HepG2 (cell line): ENCODE measurements around the gene ARL15.

Source experiments
- ATF4 ChIP-seq, 2 experiments: fragments of 450-650 bp in 1 of 2; sonication (generic) in 1 of 2; formaldehyde crosslinking; IDR thresholded peaks; 2 replicates each; pipeline versions ENCODE4 v1.5.0 to v1.8.0; 2020 to 2022; ENCODE audit warnings: mild to moderate bottlenecking in 1 of 2, missing genetic modification reagents in 1 of 2
- CHD2 ChIP-seq: IDR thresholded peaks from 2 replicates; pipeline ENCODE4 v1.6.1; 2011; ENCODE audit warnings: low read depth, low read length, improper control_type of control experiment
- EZH2 ChIP-seq: conservative IDR thresholded peaks from 2 replicates; pipeline ENCODE4 v1.6.1; 2012; ENCODE audit warnings: mild to moderate bottlenecking, low read depth, low read length, moderate library complexity
- FOXK1 ChIP-seq: sonication (generic); formaldehyde crosslinking; IDR thresholded peaks from 2 replicates; pipeline ENCODE4 v1.4.0; 2020; ENCODE audit warnings: low read depth, missing genetic modification reagents, borderline replicate concordance
- HHEX ChIP-seq: IDR thresholded peaks from 2 replicates; pipeline ENCODE4 v1.6.1; 2016; ENCODE audit warnings: control low read depth
- HOXD1 ChIP-seq: sonication (generic); formaldehyde crosslinking; IDR thresholded peaks from 2 replicates; pipeline ENCODE4 v1.5.0; 2020; ENCODE audit warnings: missing genetic modification reagents
- MZF1 ChIP-seq: sonication (generic); formaldehyde crosslinking; IDR thresholded peaks from 2 replicates; pipeline ENCODE4 v1.8.1; 2023; ENCODE audit warnings: mild to moderate bottlenecking, missing genetic modification reagents, borderline replicate concordance
- NR2F6 ChIP-seq, 2 experiments: IDR thresholded peaks; 2 replicates each; pipeline ENCODE4 v1.6.1; 2016; ENCODE audit warnings: antibody characterized with exemption in 1 of 2, mild to moderate bottlenecking in 1 of 2
- POLR2A ChIP-seq, 2 experiments: IDR thresholded peaks; 2 replicates each; pipeline ENCODE4 v1.6.1; 2011; ENCODE audit warnings: low read depth in 2 of 2, low read length in 2 of 2, mild to moderate bottlenecking in 1 of 2, moderate library complexity in 1 of 2; ENCODE audit not compliant: insufficient read depth in 1 of 2
- SIX1 ChIP-seq: sonication (generic); formaldehyde crosslinking; IDR thresholded peaks from 2 replicates; pipeline ENCODE4 v1.4.0; 2020; ENCODE audit warnings: missing genetic modification reagents, borderline replicate concordance
- ZNF274 ChIP-seq: sonication (generic); formaldehyde crosslinking; IDR thresholded peaks from 2 replicates; pipeline ENCODE4 v1.5.1; 2020; ENCODE audit warnings: mild to moderate bottlenecking, missing genetic modification reagents

DNA sequence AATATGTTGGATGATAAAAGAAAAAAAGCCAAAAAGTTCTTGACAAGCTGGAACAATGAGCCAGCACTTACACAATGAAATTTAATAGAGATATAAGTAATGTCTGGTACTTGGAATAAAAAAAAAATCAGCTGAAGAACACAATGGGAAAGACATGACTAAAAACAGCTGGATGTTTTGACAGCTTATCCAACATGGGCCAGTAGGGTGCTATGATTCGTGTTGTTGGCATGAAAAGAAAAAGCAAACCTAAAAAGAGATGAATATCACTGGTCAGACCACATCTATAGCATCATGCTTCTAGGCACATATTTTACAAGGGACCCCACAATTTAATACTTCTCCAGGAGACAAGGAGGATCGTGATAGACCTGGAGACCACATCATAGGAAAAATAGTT is 175.3 kb downstream of the ARL15 start:
- TF ChIP-seq CHD2 = no peak
- TF ChIP-seq MZF1 (CRISPR knock-in tag) = no peak
- no peak for TF ChIP-seq POLR2A (IDR thresholded peaks at IDR 0.05; ENCODE audit: insufficient read depth in 1 of 2, low read depth in 2 of 2, low read length in 2 of 2)
- no peak for TF ChIP-seq NR2F6 (IDR thresholded peaks at IDR 0.05)
- TF ChIP-seq NR2F6 (CRISPR knock-in tag; IDR thresholded peaks at IDR 0.05) = no peak
- no peak for TF ChIP-seq SIX1
- no peak for TF ChIP-seq ZNF274 (CRISPR knock-in tag)
- TF ChIP-seq FOXK1 (CRISPR knock-in tag) = no peak
- no peak for TF ChIP-seq EZH2
- TF ChIP-seq HHEX (CRISPR knock-in tag) = no peak
- no peak for TF ChIP-seq ATF4 (CRISPR knock-in tag; IDR thresholded peaks at IDR 0.05)
- no peak for TF ChIP-seq HOXD1 (CRISPR knock-in tag)
